ENCODE data around the gene PPEF1.

Gene PPEF1

DNA sequence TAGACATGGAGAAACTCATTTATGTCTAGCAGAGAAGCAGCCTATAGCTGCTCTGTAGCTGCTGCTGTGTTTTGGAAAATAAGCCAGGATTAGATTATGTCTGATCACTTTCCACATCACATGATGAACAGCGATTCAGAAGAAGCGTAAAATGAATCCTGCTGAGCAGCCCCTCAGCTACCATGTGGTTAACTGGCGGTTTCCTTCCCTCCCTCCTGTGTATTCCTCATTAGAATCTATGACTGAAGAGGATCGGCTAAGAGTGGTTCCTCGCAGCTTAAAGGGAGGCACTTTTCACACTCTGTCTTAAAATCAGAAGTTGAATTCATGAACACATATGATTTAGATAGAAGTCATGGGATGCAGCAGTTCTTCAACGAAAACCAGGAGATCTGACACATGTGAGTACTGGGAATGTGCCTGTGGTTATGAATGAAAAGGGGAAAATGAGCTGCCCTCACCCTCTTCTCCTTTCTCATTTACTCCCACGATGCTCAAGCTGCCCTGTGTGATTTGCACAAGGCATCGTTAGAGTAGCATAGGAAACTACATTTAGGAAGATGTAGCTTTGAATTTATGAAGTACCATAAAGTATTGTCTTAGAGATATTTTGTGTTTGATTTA, at the start of gene PPEF1:
Gene PPEF1 (plus strand): TSS at position 220 of the 624 bp plus-strand sequence. CDS start 136 bp downstream, at position 356.
- no peak for DNase-seq

GRCh38 chrX:18661273-18661672, 46.2 kb upstream of the PPEF1 start:
- DNase-seq, result no peak

- DNase-seq, result no peak
Observed at GRCh38 chrX:18664947-18665346, 42.5 kb upstream of the PPEF1 start.

DNA sequence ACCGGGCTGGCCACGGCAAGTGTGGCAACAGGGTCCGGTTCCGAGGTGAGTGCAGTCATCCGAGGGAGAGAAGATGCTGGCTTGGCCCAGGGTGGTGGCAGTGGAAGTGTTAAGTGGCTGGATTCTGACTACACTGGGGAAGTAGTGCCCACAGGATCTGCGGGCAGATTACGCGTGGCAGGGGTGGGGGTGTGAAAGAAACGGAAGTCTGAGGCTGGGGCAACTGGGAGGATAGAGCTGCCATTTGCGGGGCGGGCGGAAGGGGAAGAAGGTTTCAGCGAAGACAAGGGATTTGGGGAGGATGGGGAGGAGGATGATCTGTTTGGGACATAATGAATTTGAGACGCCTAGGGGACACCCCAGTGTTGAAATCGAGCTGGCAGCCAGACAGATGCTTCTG, 40.8 kb upstream of the PPEF1 start:
- no peak for DNase-seq

GRCh38 chrX:18668071-18668835, 39.2 kb upstream of the PPEF1 start:
- no peak for DNase-seq

DNA sequence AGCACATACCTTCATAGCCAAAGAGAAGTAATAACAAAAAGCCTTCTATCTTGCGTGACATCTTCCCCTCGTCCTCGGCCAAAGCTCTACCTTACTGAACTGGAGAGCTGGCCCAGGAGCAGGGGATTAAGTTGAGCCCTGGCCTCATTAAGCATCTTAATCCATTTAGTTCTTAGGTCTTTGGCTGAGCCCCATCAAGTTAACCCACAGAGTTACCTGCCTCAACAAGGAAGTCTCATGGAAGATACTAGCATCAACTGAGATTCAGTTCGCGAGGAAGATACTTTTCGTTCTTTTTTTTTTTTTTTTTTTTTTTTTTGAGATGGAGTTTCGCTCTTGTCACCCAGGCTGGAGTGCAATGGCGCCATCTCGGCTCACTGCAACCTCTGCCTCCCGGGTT, 35.4 kb upstream of the PPEF1 start, which contains the start of gene RS1:
Gene RS1 (minus strand): TSS at position 101 of the 400 bp plus-strand sequence. CDS start 40 bp downstream, at position 61.
- no peak for DNase-seq

GRCh38 chrX:18674417-18674787, 33.0 kb upstream of the PPEF1 start:
- no peak for DNase-seq

GRCh38 chrX:18674788-18675735, 32.4 kb upstream of the PPEF1 start:
- peak; percentile 66 for DNase-seq

GRCh38 chrX:18676050-18676449, 31.4 kb upstream of the PPEF1 start:
- no peak for DNase-seq

GRCh38 chrX:18676470-18676869, 31.0 kb upstream of the PPEF1 start:
- DNase-seq, result no peak

GRCh38 chrX:18677161-18677869, 30.1 kb upstream of the PPEF1 start:
- DNase-seq, result no peak

DNA sequence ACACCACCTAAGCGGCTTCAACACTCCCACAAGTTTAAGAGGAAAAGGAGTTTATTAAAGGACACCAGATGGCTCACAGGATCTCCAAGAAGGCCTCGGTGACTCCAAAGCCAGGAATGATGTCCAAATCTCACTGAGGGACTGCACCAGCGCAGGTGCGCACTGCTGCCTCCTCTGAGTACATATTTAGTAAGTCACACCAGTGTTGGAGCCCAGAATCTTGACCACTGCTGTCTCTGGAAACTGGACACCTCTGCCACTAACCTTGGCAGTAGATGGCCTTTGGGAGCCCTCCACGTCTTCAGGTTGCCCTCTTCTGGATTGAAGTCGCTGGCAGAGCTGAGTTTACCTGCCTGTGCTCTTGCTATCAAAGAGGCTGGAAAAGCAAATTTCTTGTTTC, 25.4 kb upstream of the PPEF1 start:
- DNase-seq, result no peak

- no peak for DNase-seq
Observed at GRCh38 chrX:18682979-18683387, 24.5 kb upstream of the PPEF1 start.

DNA sequence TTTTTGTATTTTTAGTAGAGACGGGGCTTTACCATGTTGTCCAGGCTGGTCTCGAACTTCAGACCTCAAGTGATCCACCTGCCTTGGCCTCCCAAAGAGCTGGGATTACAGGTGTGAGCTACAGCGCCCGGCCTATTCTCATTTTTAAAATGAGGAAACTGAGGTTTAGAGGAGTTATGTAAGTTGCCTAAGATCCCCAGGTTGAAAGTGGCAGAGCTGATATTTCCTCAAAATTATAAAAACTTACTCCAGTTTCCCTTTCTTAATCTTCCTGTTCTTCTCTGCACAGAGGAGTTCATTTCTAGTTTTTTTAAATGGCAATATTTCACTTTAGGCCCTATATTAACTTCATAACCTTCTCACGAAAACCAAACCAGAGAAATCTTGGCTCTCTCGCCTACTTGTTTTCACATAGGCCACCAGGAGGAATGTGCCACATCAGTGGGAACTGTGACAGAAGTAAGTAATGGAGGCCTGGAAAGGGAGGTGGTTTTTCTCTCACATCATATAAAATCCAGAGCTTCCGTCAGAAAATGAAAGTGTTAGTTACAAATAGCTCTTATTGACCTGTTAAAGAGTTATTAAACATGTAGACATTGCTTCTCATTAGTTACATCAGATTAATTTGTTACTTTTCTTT, 19.5 kb upstream of the PPEF1 start:
- DNase-seq, result no peak

DNA sequence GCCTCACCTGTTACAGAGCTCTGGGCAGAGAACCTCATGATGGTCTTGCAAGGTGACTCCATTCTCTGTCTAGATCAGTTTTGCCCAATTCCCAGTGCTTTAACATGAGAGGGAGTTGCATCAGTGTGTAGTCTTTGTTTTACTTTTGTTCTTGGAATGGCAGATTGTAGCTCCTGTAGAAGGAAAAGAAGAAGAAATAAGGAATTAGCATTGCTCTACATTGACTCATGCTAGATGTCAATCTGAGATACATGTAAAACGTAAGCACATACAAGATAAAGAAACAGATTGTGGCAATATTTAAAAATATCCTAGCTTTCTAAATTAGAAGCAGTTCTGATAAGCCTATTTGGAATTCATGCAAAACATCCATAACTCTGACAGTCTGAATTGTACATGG, 16.0 kb upstream of the PPEF1 start:
- DNase-seq, result no peak

GRCh38 chrX:18692541-18692940, 14.9 kb upstream of the PPEF1 start:
- DNase-seq, result no peak

- DNase-seq, result no peak
Observed at GRCh38 chrX:18696653-18697052, 10.8 kb upstream of the PPEF1 start.

DNA sequence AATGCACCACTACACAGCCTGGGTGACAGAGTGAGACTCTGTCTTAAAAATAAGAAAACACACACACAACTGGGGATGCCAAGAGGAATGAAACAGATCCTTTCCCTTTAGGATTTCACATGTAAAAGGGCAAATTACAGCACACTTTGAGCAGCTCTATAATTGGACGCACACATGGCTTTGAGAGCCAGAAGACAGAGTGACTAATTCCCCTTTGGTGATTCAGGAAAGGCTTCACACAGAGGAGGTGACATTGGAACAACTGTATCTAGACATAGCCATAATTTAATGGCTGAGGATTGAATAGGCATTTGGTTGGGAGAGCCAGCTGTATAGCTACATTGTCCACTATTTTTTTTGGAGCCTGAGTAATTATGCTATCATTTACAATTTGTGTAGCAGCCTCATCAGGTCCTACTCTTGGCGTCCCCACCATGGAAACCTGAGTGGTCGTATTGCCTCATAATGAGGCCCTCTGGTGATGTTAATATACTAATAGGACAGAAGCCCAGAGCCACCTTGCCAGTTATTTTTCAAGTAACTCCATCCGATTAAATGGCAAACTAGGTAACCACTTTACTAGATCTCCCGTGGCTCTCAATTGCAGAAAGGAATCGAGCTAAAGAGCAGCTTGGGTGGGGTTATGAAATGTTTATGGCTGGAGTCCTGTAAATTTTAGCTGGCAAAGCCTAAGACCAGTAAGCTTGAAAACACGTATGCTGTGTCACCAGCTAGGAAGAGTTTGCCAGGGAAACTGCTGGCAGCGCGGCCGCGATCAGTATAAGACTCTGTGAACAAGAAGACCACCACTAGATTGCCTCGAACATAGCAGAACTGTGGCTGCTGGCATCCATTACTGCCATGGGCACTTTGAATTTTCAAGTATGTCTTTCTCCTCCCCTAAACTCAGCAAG, 8.5 kb upstream of the PPEF1 start:
- no peak for DNase-seq

GRCh38 chrX:18701621-18702361, 5.7 kb upstream of the PPEF1 start:
- no peak for DNase-seq

Data from NK-92 treated with Interleukin-12 subunit alpha and Interleukin-12 subunit beta, amount 100 ng/mL, for 24 hours (cell line).